IMR-90 (cell line): ENCODE data around the gene CDH23. TPM values are rescaled to one million over a fixed set of nuclear protein-coding genes. Genes with fewer than 3 reads are reported as not detected.

Experiments
- ATAC-seq: fragments of 200-7000 bp; cut with Tn5 transposase; 2 replicates; pipeline ENCODE4 v1.9.1; 2020; ENCODE audit warnings: low read depth, mild to moderate bottlenecking, moderate library complexity
- BruUV-seq: library from RNA; stranded (reverse); fragments of 400-500 nt; replicated peaks from 2 replicates; lab custom pipeline; 2021; lab: Mats Ljungman, UMichigan
- CTCF ChIA-PET: fragments of 300-600 bp; formaldehyde crosslinking; extraction: SDS; loops from one replicate; lab custom pipeline; 2021; ENCODE audit warnings: antibody characterized with exemption; lab: Yijun Ruan, JAX
- POLR2A ChIA-PET: fragments of 300-600 bp; sonication (Branson Sonifier 250); formaldehyde crosslinking; loops from one replicate; lab custom pipeline; 2022; ENCODE audit warnings: antibody characterized with exemption; ENCODE audit not compliant: unreplicated experiment; lab: Charles Lee
- DNase-seq: peaks from one replicate; pipeline ENCODE4 v3.0.0; 2013
- H2AFZ ChIP-seq: replicated peaks from 2 replicates; pipeline ENCODE3; 2013; ENCODE audit warnings: low read length, mild to moderate bottlenecking; ENCODE audit not compliant: poor library complexity
- H2AK5ac ChIP-seq: 2 replicates; pipeline ENCODE4 v1.6.1; 2013; ENCODE audit warnings: low read depth, low read length, inconsistent platforms
- H2AK9ac ChIP-seq: replicated peaks from 2 replicates; pipeline ENCODE3; 2013; ENCODE audit warnings: mild to moderate bottlenecking, low read depth, low read length, moderate library complexity; ENCODE audit not compliant: poor library complexity
- H2BK120ac ChIP-seq: 2 replicates; pipeline ENCODE4 v1.6.1; 2013; ENCODE audit warnings: low read depth, low read length, inconsistent platforms
- H2BK15ac ChIP-seq: 3 replicates; pipeline ENCODE4 v1.6.1; 2013; ENCODE audit warnings: low read depth, low read length, inconsistent platforms
- H2BK20ac ChIP-seq: 2 replicates; pipeline ENCODE4 v1.6.1; 2013; ENCODE audit warnings: low read depth, mild to moderate bottlenecking, inconsistent platforms, low read length, moderate library complexity
- H2BK5ac ChIP-seq: 2 replicates; pipeline ENCODE4 v1.6.1; 2013; ENCODE audit warnings: mild to moderate bottlenecking, low read depth, low read length, inconsistent platforms; ENCODE audit not compliant: poor library complexity, severe bottlenecking
- H3K14ac ChIP-seq: replicated peaks from 2 replicates; pipeline ENCODE4 v1.6.1; 2013; ENCODE audit warnings: low read depth, low read length, inconsistent platforms
- H3K18ac ChIP-seq: 2 replicates; pipeline ENCODE4 v1.6.1; 2013; ENCODE audit warnings: low read depth, low read length, control low read depth
- H3K23ac ChIP-seq: 2 replicates; pipeline ENCODE4 v1.6.1; 2013; ENCODE audit warnings: low read depth, low read length, inconsistent platforms
- H3K27ac ChIP-seq: 2 replicates; pipeline ENCODE4 v1.5.1; 2013; ENCODE audit warnings: mild to moderate bottlenecking, control low read depth, low read length; ENCODE audit not compliant: insufficient read depth
- H3K27me3 ChIP-seq: 2 replicates; pipeline ENCODE4 v1.6.1; 2013; ENCODE audit warnings: low read length; ENCODE audit not compliant: control insufficient read depth, insufficient read depth
- H3K36me3 ChIP-seq: 2 replicates; pipeline ENCODE4 v1.6.1; 2013; ENCODE audit warnings: low read length, mixed read lengths; ENCODE audit not compliant: control insufficient read depth, insufficient read depth
- H3K4ac ChIP-seq: 2 replicates; pipeline ENCODE4 v1.6.1; 2013; ENCODE audit warnings: low read depth, low read length, inconsistent platforms
- H3K4me1 ChIP-seq: 2 replicates; pipeline ENCODE4 v1.6.1; 2013; ENCODE audit warnings: low read length, mixed read lengths; ENCODE audit not compliant: control insufficient read depth, insufficient read depth
- H3K4me2 ChIP-seq: 2 replicates; pipeline ENCODE4 v1.6.1; 2013; ENCODE audit warnings: low read depth, mild to moderate bottlenecking, control low read depth, low read length, moderate library complexity
- H3K4me3 ChIP-seq: 2 replicates; pipeline ENCODE4 v1.5.1; 2013; ENCODE audit warnings: low read depth, mild to moderate bottlenecking, control low read depth, low read length, moderate library complexity; ENCODE audit not compliant: insufficient read depth
- H3K56ac ChIP-seq: 2 replicates; pipeline ENCODE4 v1.6.1; 2013; ENCODE audit warnings: low read length, inconsistent platforms; ENCODE audit not compliant: insufficient read depth; ENCODE audit errors: extremely low read depth
- H3K79me1 ChIP-seq, 2 experiments: 2 replicates each; pipeline ENCODE4 v1.6.1; 2013; ENCODE audit warnings: low read length in 2 of 2, inconsistent platforms in 1 of 2, low read depth in 1 of 2
- H3K9ac ChIP-seq: 2 replicates; pipeline ENCODE4 v1.6.1; 2013; ENCODE audit warnings: low read depth, low read length, control low read depth
- H3K9me1 ChIP-seq: 2 replicates; pipeline ENCODE4 v1.6.1; 2013; ENCODE audit warnings: low read length, inconsistent platforms; ENCODE audit not compliant: insufficient read depth
- H3K9me3 ChIP-seq: 2 replicates; pipeline ENCODE4 v1.6.1; 2013; ENCODE audit warnings: low read length; ENCODE audit not compliant: control insufficient read depth, insufficient read depth
- H4K20me1 ChIP-seq: 2 replicates; pipeline ENCODE4 v1.6.1; 2013; ENCODE audit warnings: low read length, inconsistent platforms; ENCODE audit not compliant: insufficient read depth
- H4K5ac ChIP-seq: 2 replicates; pipeline ENCODE4 v1.6.1; 2013; ENCODE audit warnings: mild to moderate bottlenecking, low read depth, low read length, control low read depth
- H4K8ac ChIP-seq, 2 experiments: 2 replicates each; pipeline ENCODE4 v1.6.1; 2013; ENCODE audit warnings: low read depth in 2 of 2, low read length in 2 of 2, control low read depth in 1 of 2, inconsistent platforms in 1 of 2
- H4K91ac ChIP-seq: 2 replicates; pipeline ENCODE4 v1.6.1; 2013; ENCODE audit warnings: low read depth, low read length, inconsistent platforms; ENCODE audit not compliant: insufficient read depth
- CEBPB ChIP-seq: IDR thresholded peaks from 2 replicates; pipeline ENCODE4 v1.6.1; 2012; ENCODE audit warnings: low read depth, low read length, improper control_type of control experiment
- FOS ChIP-seq: fragments of 150-350 bp; IDR thresholded peaks from 2 replicates; pipeline ENCODE4 v1.6.1; 2016; ENCODE audit warnings: low read depth, low read length
- NFE2L2 ChIP-seq: fragments of 150-350 bp; IDR thresholded peaks from 2 replicates; pipeline ENCODE4 v1.6.1; 2016; ENCODE audit warnings: low read depth, mild to moderate bottlenecking, low read length
- USF2 ChIP-seq: fragments of 150-350 bp; IDR thresholded peaks from 2 replicates; pipeline ENCODE4 v1.6.1; 2017; ENCODE audit warnings: mild to moderate bottlenecking, antibody characterized with exemption, low read length, low read depth
- WGBS, 2 experiments: methylation state at CpG; one replicate each; pipeline versions ENCODE4 v1.1.5 to v1.1.7; 2013; ENCODE audit warnings: missing lambda C conversion rate in 2 of 2; ENCODE audit not compliant: insufficient read length in 1 of 2; ENCODE audit errors: extremely low coverage in 2 of 2; 5-methylcytosine and 5-hydroxymethylcytosine counted together
- dilution Hi-C: fragments of 300-500 bp; cut with HindIII; formaldehyde crosslinking; loops from one replicate; pipeline ENCODE4 v1.14.3; 2018; ENCODE audit warnings: low sequenced_read_pairs; ENCODE audit not compliant: unreplicated experiment
- in situ Hi-C: fragments of 300-500 bp; cut with MboI; formaldehyde crosslinking; loops from 3 replicates; pipeline ENCODE4 v1.14.3; 2019; ENCODE audit warnings: low sequenced_read_pairs, inconsistent platforms, mixed read lengths
- intact Hi-C: fragments of 100-400 bp; cut with micrococcal nuclease; formaldehyde crosslinking; loops from 2 replicates; pipeline ENCODE4 v1.10.0; 2022
- polyA plus RNA-seq, 3 experiments: library from polyadenylated mRNA; depleted of rRNA; stranded (reverse); fragments of >200 nt; gene quantifications; 2 replicates each; pipeline ENCODE4 v1.2.3, GENCODE V29; 2012; ENCODE audit warnings: low replicate concordance in 1 of 3
- total RNA-seq: library from RNA; depleted of rRNA; stranded (reverse); fragments of >200 nt; gene quantifications from 2 replicates; pipeline ENCODE4 v1.2.3, GENCODE V29; 2012

The CDH23 gene
- total and polyA plus RNA-seq, 2 of the 4 experiments (the other 2 are of a cell fraction), result under 0.01 to 0.03 TPM

DNA sequence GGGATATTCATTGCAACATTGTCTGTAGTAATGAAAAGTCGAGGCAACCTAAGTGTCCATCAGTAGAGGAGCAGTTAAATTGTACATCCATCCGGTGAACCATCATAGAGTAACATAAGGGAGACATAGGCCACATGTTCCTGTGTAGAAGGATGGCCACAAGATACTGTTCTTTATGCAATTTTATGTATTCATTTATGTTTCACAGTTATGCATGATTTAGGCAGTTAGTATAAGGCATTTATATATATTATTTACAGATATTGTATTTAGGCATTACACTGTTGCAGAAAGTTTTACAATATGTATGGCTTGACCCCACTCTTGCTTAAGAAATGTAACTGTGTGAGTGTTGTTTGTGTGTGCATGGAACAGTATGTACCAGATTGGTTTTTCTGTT is 36.0 kb upstream of the CDH23 start:
- H3K9me1 ChIP-seq, result no peaks in the 10 kb centered on the region
- intact Hi-C loops (no loop called here), in situ Hi-C loops (no loop called here), dilution Hi-C loops (no loop called here)
- H3K27me3 ChIP-seq, result no peaks in the 10 kb centered on the region
- no peak overlapping the region for H2BK120ac ChIP-seq
- no peak overlapping the region for H2AFZ ChIP-seq
- H3K23ac ChIP-seq, result no peak overlapping the region
- DNase-seq, result no peak
- H3K79me1 ChIP-seq, result no peaks in the 10 kb centered on the region
- H3K9me3 ChIP-seq, result no peaks in the 10 kb centered on the region
- ChIA-PET CTCF (no interaction called here), POLR2A (no interaction called here)
- no peak overlapping the region for H2BK20ac ChIP-seq
- peaks cover 2% of the 10 kb centered on the region for H3K36me3 ChIP-seq
- ATAC-seq, result no peak
- no peak overlapping the region for H3K4ac ChIP-seq
- H3K4me2 ChIP-seq, result no peak overlapping the region
- H4K91ac ChIP-seq, result no peak overlapping the region
- no peak overlapping the region for H4K8ac ChIP-seq
- H2AK5ac ChIP-seq, result no peak overlapping the region
- no peak overlapping the region for H3K9ac ChIP-seq
- no peak overlapping the region for H2BK15ac ChIP-seq
- H3K56ac ChIP-seq, result no peak overlapping the region
- H4K20me1 ChIP-seq, result no peaks in the 10 kb centered on the region
- 100% methylated on average over 1 of the region's 2 CpGs; no CpG with 5 or more reads in 1 of the 2 experiments for WGBS, 2 experiments
- H3K4me1 ChIP-seq, result peaks cover 2% of the 10 kb centered on the region
- H3K18ac ChIP-seq, result no peak overlapping the region
- TF ChIP-seq USF2 (no peak), FOS (no peak), CEBPB (no peak), NFE2L2 (no peak)
- H3K4me3 ChIP-seq, result no peak overlapping the region
- no peak overlapping the region for H4K5ac ChIP-seq
- H2BK5ac ChIP-seq, result no peak overlapping the region
- no peak overlapping the region for H3K27ac ChIP-seq
- H3K14ac ChIP-seq, result no peak overlapping the region
- BruUV-seq, result no TSS peak
- no peak overlapping the region for H2AK9ac ChIP-seq
